ENCODE measurements around the gene EVI5L. TPM values are rescaled to one million over a fixed set of nuclear protein-coding genes. Genes with fewer than 3 reads are reported as not detected.
A peak's percentile ranks its signal among the peaks of the same experiment; 100 is the strongest.

The EVI5L gene
- total and polyA plus RNA-seq, 2 of the 8 experiments (the other 6 are each of a cell fraction or from before 2014, with no cell fraction given), result 7.2 to 11.0 TPM

DNA sequence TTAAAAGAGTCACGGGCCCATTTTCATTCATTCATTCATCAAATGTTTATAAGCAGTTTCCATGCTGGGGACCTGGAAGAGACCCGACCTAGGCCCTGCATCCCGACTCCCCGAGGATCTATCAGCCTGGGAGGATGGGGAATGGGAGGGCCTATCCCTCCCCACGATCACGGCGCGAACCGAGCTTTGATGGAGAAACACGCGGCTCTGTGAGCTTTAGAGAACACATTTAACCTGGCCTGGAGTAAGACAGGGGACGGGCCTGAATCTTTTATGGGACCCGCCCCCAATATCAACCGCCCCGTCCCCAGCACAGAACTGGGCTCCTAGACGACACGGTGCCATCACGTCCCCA is 875 bp upstream of the EVI5L start:
- POLR2A ChIA-PET (ENCODE audit: partially characterized antibody), result interaction anchor here (0.9 to 1.0 kb wide), 2 partner anchors 82 to 188 kb away, joined by 3 to 4 read pairs; partner anchors contain the start of gene CD209
- H3K79me1 ChIP-seq (ENCODE audit: low read depth, low read length), result no peaks in the 10 kb centered on the region
- H2BK15ac ChIP-seq (ENCODE audit: low read length), result no peak overlapping the region
- TF ChIP-seq KDM4A (IDR thresholded peaks at IDR 0.05; ENCODE audit: low read depth, low read length, severe bottlenecking), result peak; percentile 41
- 0 out of 2 replicates have a peak, but pooled peaks have one; percentile 23 for TF ChIP-seq PHF8 (conservative IDR thresholded peaks at IDR 0.05; ENCODE audit: low read depth, low read length)
- TF ChIP-seq GTF2F1 (IDR thresholded peaks at IDR 0.05; ENCODE audit: borderline replicate concordance, low read depth, low read length), result no peak
- TF ChIP-seq YY1 (IDR thresholded peaks at IDR 0.05; ENCODE audit: low read depth, low read length), result no peak
- no peak for TF ChIP-seq BACH1 (IDR thresholded peaks at IDR 0.05; ENCODE audit: low read length)
- no peak overlapping the region for H2BK12ac ChIP-seq (ENCODE audit: low read depth, low read length)
- H3K4me1 ChIP-seq (replicated peaks in 1 of 4; ENCODE audit: control insufficient read depth in 3 of 4, insufficient read depth in 4 of 4, low read length in 3 of 4), result peaks cover 0 to 8% (median 6%) of the 10 kb centered on the region in 4 experiments; a peak in 5 of 7 replicates
- no peak for DNase-seq (ENCODE audit: low read depth in 1 of 2, low spot score in 2 of 2)
- H3K4me3 ChIP-seq (ENCODE audit: extremely low read depth in 1 of 4, insufficient read depth in 2 of 4, low read depth in 3 of 4, low read length in 4 of 4), result peak overlapping the region; percentile 50 to 69 (median 61)
- 16% methylated on average over 18 of the region's 18 CpGs; no CpG with 5 or more reads in 1 of the 2 experiments for WGBS, 2 experiments (ENCODE audit: extremely low coverage in 1 of 2, insufficient coverage in 1 of 2, insufficient read length in 1 of 2, insufficient replicate concordance in 2 of 2, low coverage in 1 of 2, low lambda C conversion rate in 2 of 2, missing lambda C conversion rate in 1 of 2)
- no peak overlapping the region for H3K18ac ChIP-seq (ENCODE audit: extremely low read depth, low read length)
- no peak overlapping the region for H3K23ac ChIP-seq (ENCODE audit: insufficient read length)
- peak overlapping the region; percentile 27 for H4K5ac ChIP-seq (ENCODE audit: insufficient read length, low read depth, low read length)
- no peak overlapping the region for H2BK5ac ChIP-seq (ENCODE audit: low read depth, low read length)
- no peak overlapping the region for H3K4ac ChIP-seq (replicated peaks; ENCODE audit: insufficient read length, low read depth, low read length)
- H4K20me1 ChIP-seq (replicated peaks in 1 of 2; ENCODE audit: control insufficient read depth in 1 of 2, insufficient read depth in 2 of 2, low read length in 2 of 2), result peaks cover 0 to 1% of the 10 kb centered on the region in 2 experiments
- H3K9me3 ChIP-seq (ENCODE audit: insufficient read depth in 2 of 2, low read depth in 1 of 2, low read length in 1 of 2), result no peaks in the 10 kb centered on the region
- no peaks in the 10 kb centered on the region for H3K79me2 ChIP-seq (ENCODE audit: control insufficient read depth in 1 of 2, insufficient read depth in 2 of 2, low read length in 2 of 2)
- no peak for FAIRE-seq
- H4K91ac ChIP-seq (replicated peaks; ENCODE audit: insufficient read length, low read length), result no peak overlapping the region
- H3K27ac ChIP-seq (ENCODE audit: low read depth, low read length), result no peak overlapping the region
- peak overlapping the region; percentile 67 to 87 for H3K4me2 ChIP-seq (ENCODE audit: insufficient read depth in 1 of 2, low read depth in 2 of 2, low read length in 2 of 2)
- H2BK20ac ChIP-seq (ENCODE audit: low read length), result no peak overlapping the region
- H3K56ac ChIP-seq (replicated peaks; ENCODE audit: insufficient read length, low read depth, low read length), result no peak overlapping the region
- CTCF ChIA-PET (ENCODE audit: partially characterized antibody), result interaction anchor here (0.9 to 1.9 kb wide), 4 partner anchors 29 to 185 kb away, joined by 3 to 6 read pairs (median 4); no protein-coding TSS in a partner anchor
- H3K14ac ChIP-seq (ENCODE audit: insufficient read length), result no peak overlapping the region
- no peak overlapping the region for H2BK120ac ChIP-seq (replicated peaks; ENCODE audit: low read depth, low read length)
- H3K9ac ChIP-seq (replicated peaks in 1 of 4; ENCODE audit: extremely low read depth in 1 of 4, low read depth in 3 of 4, low read length in 3 of 4), result peak overlapping the region in 1 of 4 experiments; percentile 13; a peak in 3 of 7 replicates
- H3K23me2 ChIP-seq (ENCODE audit: low read depth, low read length), result no peaks in the 10 kb centered on the region; the same call in 1 of the 2 replicates
- H2AK5ac ChIP-seq (ENCODE audit: low read depth, low read length), result no peak overlapping the region
- H4K8ac ChIP-seq (ENCODE audit: extremely low read depth, insufficient read depth, low read length), result no peak overlapping the region
- peaks cover 0 to 3% (median 2%) of the 10 kb centered on the region in 4 experiments; a peak in 1 of 7 replicates for H3K27me3 ChIP-seq (replicated peaks in 1 of 4; ENCODE audit: control insufficient read depth in 3 of 4, extremely low read depth in 1 of 4, insufficient read depth in 3 of 4, low read length in 3 of 4)
- no peaks in the 10 kb centered on the region for H3K36me3 ChIP-seq (ENCODE audit: control insufficient read depth in 2 of 4, insufficient read depth in 4 of 4, low read length in 3 of 4)
- peak overlapping the region; percentile 85 for H2AFZ ChIP-seq (ENCODE audit: low read length)
